AG04449 (cell line): ENCODE data around the gene SLC19A2.

Source experiments
- CTCF ChIA-PET: fragments of 350-600 bp; formaldehyde crosslinking; extraction: SDS; loops from one replicate; lab custom pipeline; 2021; ENCODE audit warnings: antibody characterized with exemption; lab: Yijun Ruan, JAX
- POLR2A ChIA-PET: fragments of 400-600, 350-600 bp; formaldehyde crosslinking; extraction: SDS; loops from one replicate; lab custom pipeline; 2020; ENCODE audit warnings: antibody characterized with exemption, inconsistent platforms; lab: Yijun Ruan, JAX
- DNase-seq: peaks from one replicate; pipeline ENCODE4 v3.0.0-alpha.2; 2010; ENCODE audit warnings: low read depth, low spot score
- H3K4me3 ChIP-seq: 2 replicates; pipeline ENCODE4 v1.5.1; 2011; ENCODE audit warnings: low read depth, mild to moderate bottlenecking, control low read depth, low read length
- CTCF ChIP-seq: IDR thresholded peaks from one replicate; pipeline ENCODE4 v1.5.1; 2011; ENCODE audit warnings: mild to moderate bottlenecking, moderate library complexity, low read length, control low read depth, inconsistent platforms; ENCODE audit not compliant: insufficient read depth; ENCODE audit errors: missing control alignments

Gene SLC19A2

GRCh38 chr1:169460191-169460833, 25.4 kb downstream of the SLC19A2 start:
- H3K4me3 ChIP-seq: peak overlapping the region; percentile 29
- CTCF ChIA-PET: interaction anchor here (1.5 kb wide), 1 partner anchor 86 kb away, joined by 4 read pairs; no protein-coding TSS in a partner anchor
- no peak for DNase-seq
- POLR2A ChIA-PET: no interaction called here
- TF ChIP-seq CTCF: no peak

- DNase-seq: no peak
- CTCF ChIA-PET: no interaction called here
- no peak for TF ChIP-seq CTCF
- no peak overlapping the region for H3K4me3 ChIP-seq
- POLR2A ChIA-PET: no interaction called here
Observed at GRCh38 chr1:169457443-169457842, 28.3 kb downstream of the SLC19A2 start.

GRCh38 chr1:169456029-169456428, 29.7 kb downstream of the SLC19A2 start:
- no peak overlapping the region for H3K4me3 ChIP-seq
- POLR2A ChIA-PET: no interaction called here
- no peak for TF ChIP-seq CTCF
- DNase-seq: no peak
- CTCF ChIA-PET: interaction anchor here (0.6 kb wide), 1 partner anchor 10 kb away, joined by 3 read pairs; no protein-coding TSS in a partner anchor

GRCh38 chr1:169452921-169453320, 32.8 kb downstream of the SLC19A2 start:
- TF ChIP-seq CTCF: no peak
- CTCF ChIA-PET: no interaction called here
- no peak overlapping the region for H3K4me3 ChIP-seq
- DNase-seq: no peak
- POLR2A ChIA-PET: no interaction called here

GRCh38 chr1:169451218-169451824, 34.4 kb downstream of the SLC19A2 start:
- no peak for DNase-seq
- H3K4me3 ChIP-seq: no peak overlapping the region
- TF ChIP-seq CTCF: no peak
- CTCF ChIA-PET: interaction anchor here (0.6 kb wide), 1 partner anchor 1509 kb away, joined by 3 read pairs; no protein-coding TSS in a partner anchor
- POLR2A ChIA-PET: no interaction called here

- no peak for DNase-seq
- POLR2A ChIA-PET: no interaction called here
- no peak overlapping the region for H3K4me3 ChIP-seq
- TF ChIP-seq CTCF: no peak
- CTCF ChIA-PET: no interaction called here
Observed at GRCh38 chr1:169443923-169444322, 41.8 kb downstream of the SLC19A2 start.
